A549 treated with Hydrocortisone at 1 μM for 4 hours (cell line): ENCODE measurements around the gene ZNF765. TPM values are rescaled to one million over a fixed set of nuclear protein-coding genes. Genes with fewer than 3 reads are reported as not detected.

ENCODE experiments used
- total RNA-seq: library from RNA; stranded (reverse); fragments of 200-300 nt; extraction: Qiagen RNA extraction; gene quantifications from 5 replicates; pipeline ENCODE4 v1.2.3, GENCODE V29; 2022

Gene ZNF765
- total RNA-seq, result 3.3 to 5.9 TPM (median 4.1 TPM) in 5 replicates

DNA sequence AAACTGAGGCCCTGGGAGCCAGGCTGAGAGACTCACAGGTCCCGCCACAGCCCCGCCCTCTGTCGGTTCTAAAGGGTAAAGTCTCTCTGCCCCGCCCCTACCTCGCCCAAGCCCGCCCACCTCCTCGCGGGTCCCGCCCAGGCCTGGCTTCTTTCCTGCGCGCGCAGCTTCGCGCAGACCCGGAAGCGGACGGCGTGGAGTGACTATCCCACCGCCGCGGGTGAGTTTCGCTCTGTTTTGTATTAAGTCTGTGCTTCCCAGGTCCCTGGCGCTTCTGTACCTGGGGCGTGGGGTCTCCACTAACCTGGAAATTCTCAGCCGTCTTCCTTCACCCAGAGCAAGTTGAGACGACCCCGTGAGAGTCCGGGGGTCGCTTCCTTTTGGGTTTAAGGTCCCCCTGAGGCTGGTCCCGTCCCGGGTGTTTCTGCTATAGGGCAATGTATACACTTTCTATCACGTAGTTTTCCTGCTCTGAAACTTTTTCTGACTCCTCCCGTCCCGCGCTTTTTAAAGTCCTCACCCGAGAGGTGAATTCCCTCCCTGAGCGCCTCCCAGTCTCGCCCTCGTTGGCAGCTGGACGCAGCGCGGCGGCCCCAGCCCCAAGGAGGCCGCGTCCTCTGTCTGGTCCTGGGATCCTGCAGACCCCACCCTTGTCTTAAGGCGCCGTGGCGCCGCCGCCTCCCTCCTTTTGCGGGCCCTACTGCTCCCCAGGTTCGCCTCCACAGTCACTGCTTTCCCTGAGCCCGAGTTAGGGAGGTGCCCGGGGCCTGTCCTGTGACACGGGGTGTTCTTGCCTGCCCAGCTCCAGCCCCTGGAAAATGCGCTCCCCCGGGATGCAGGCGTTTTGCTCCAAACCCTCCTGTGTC, at the start of gene ZNF765:
ZNF765 (plus strand) TSS at position 176 of the 866 bp plus-strand sequence. CDS start 2,867 bp downstream, outside the sequence.

GRCh38 chr19:53365134-53365898, 29.6 kb upstream of the ZNF765 start, which contains the start of gene ZNF525:
TSS of gene ZNF525 (plus strand) at chr19:53365705. CDS start at chr19:53372282, 6,577 bp downstream.

GRCh38 chr19:53431399-53432087, 36.6 kb downstream of the ZNF765 start, which contains the start of gene ZNF761:
TSS of gene ZNF761 (plus strand) at chr19:53431984. CDS start at chr19:53447269, 15,285 bp downstream.

DNA sequence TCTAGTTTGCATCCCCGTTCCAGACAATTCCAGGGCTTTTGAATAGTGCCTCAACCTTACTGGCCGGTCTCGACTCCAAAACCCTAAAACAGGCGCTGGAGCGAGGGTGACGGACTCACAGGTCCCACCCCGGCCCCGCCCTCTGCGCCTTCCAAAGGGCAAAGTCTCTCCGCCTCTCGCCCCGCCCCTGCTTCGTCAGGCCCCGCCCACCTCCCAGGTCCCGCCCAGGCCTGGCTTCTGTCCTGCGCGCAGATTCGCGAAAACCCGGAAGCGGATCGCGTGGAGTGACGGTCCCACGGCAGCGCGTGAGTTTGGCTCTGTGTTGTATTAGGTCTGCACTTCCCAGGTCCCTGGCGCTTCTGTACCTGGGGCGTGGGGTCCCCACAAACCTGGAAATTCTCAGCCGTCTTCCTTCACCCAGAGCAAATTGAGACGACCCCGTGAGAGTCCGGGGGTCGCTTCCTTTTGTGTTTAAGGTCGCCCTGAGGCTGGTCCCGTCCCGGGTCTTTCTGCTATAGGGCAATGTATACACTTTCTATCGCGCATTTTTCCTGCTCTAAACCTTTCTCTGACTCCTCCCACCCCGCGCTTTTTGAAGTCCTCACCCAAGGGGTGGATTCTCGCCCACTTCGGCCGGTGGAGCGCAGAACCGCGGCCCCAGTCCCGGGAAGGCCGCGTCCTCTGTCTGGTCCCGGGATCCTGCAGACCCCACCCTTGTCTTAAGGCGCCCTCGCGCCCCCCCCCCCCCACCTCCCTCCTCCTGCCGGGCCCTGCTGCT, 72.7 kb downstream of the ZNF765 start, which contains the start of gene ZNF813:
ZNF813 (plus strand) TSS at position 249 of the 778 bp plus-strand sequence. CDS start 16,090 bp downstream, outside the sequence.

Other genes with a start within 250 kb of the ZNF765 start
- not detected in 5 replicates for gene ZNF347, start 236.1 kb upstream of the ZNF765 start, total RNA-seq
- gene ZNF665, start 201.8 kb upstream of the ZNF765 start, total RNA-seq, result not detected in 5 replicates
- gene ZNF677, start 140.3 kb upstream of the ZNF765 start, total RNA-seq, result not detected in 5 replicates
- not detected in 5 replicates for gene VN1R2, start 136.9 kb upstream of the ZNF765 start, total RNA-seq
- not detected in 5 replicates for gene VN1R4, start 127.4 kb upstream of the ZNF765 start, total RNA-seq
- 3.1 to 5.0 TPM (median 3.6 TPM) in 5 replicates for gene ZNF845, start 61.4 kb upstream of the ZNF765 start, total RNA-seq
- 0.22 to 0.47 TPM (median 0.28 TPM) in 5 replicates for gene ZNF525, start 29.4 kb upstream of the ZNF765 start, total RNA-seq
- 6.8 to 8.7 TPM (median 7.8 TPM) in 5 replicates for gene ZNF761, start 36.8 kb downstream of the ZNF765 start, total RNA-seq
- 0.23 to 0.45 TPM (median 0.29 TPM) in 5 replicates for gene ZNF813, start 72.6 kb downstream of the ZNF765 start, total RNA-seq
- 11.3 to 12.7 TPM (median 11.5 TPM) in 5 replicates for gene ZNF331, start 143.0 kb downstream of the ZNF765 start, total RNA-seq
- not detected in 5 replicates for gene DPRX, start 236.8 kb downstream of the ZNF765 start, total RNA-seq